ENCODE measurements around the gene COL4A1. TPM values are rescaled to one million over a fixed set of nuclear protein-coding genes. Genes with fewer than 3 reads are reported as not detected.

COL4A1 gene
- polyA plus RNA-seq, 1 experiment: 210 TPM

- CTCF ChIA-PET: interaction anchor here (0.7 kb wide), 1 partner anchor 8 kb away, joined by 3 read pairs; no protein-coding TSS in a partner anchor
- no peaks in the 10 kb centered on the region; the same call in 1 of the 2 replicates for H3K9me3 ChIP-seq (ENCODE audit: control insufficient read depth, insufficient read depth, low read length)
- H3K27ac ChIP-seq (ENCODE audit: low read depth, low read length): no peak overlapping the region
- TF ChIP-seq, protein P1, sequence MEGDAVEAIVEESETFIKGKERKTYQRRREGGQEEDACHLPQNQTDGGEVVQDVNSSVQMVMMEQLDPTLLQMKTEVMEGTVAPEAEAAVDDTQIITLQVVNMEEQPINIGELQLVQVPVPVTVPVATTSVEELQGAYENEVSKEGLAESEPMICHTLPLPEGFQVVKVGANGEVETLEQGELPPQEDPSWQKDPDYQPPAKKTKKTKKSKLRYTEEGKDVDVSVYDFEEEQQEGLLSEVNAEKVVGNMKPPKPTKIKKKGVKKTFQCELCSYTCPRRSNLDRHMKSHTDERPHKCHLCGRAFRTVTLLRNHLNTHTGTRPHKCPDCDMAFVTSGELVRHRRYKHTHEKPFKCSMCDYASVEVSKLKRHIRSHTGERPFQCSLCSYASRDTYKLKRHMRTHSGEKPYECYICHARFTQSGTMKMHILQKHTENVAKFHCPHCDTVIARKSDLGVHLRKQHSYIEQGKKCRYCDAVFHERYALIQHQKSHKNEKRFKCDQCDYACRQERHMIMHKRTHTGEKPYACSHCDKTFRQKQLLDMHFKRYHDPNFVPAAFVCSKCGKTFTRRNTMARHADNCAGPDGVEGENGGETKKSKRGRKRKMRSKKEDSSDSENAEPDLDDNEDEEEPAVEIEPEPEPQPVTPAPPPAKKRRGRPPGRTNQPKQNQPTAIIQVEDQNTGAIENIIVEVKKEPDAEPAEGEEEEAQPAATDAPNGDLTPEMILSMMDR (IDR thresholded peaks at IDR 0.05; ENCODE audit: low read depth, low read length): no peak
- POLR2A ChIA-PET: no interaction called here
- no peak overlapping the region for H3K4me3 ChIP-seq (ENCODE audit: low read depth, low read length)
- no peak for DNase-seq (ENCODE audit: low read depth, low spot score)
- no peaks in the 10 kb centered on the region for H3K27me3 ChIP-seq (ENCODE audit: control insufficient read depth, insufficient read depth, low read length)
Measured at GRCh38 chr13:110214637-110215036, 92.3 kb downstream of the COL4A1 start.

GRCh38 chr13:110213461-110214074 is 93.4 kb downstream of the COL4A1 start:
- ChIA-PET CTCF (interaction anchor here (1.1 to 1.2 kb wide), 2 partner anchors 8 to 199 kb away, joined by 3 to 4 read pairs; no protein-coding TSS in a partner anchor), POLR2A (no interaction called here)
- no peak for DNase-seq (ENCODE audit: low read depth, low spot score)
- Histone ChIP-seq H3K9me3 (ENCODE audit: control insufficient read depth, insufficient read depth, low read length) (no peaks in the 10 kb centered on the region; the same call in 1 of the 2 replicates), H3K27me3 (ENCODE audit: control insufficient read depth, insufficient read depth, low read length) (no peaks in the 10 kb centered on the region), H3K27ac (ENCODE audit: low read depth, low read length) (no peak overlapping the region), H3K4me3 (ENCODE audit: low read depth, low read length) (no peak overlapping the region)
- TF ChIP-seq, protein P1 (IDR thresholded peaks at IDR 0.05; ENCODE audit: low read depth, low read length): no peak

DNA sequence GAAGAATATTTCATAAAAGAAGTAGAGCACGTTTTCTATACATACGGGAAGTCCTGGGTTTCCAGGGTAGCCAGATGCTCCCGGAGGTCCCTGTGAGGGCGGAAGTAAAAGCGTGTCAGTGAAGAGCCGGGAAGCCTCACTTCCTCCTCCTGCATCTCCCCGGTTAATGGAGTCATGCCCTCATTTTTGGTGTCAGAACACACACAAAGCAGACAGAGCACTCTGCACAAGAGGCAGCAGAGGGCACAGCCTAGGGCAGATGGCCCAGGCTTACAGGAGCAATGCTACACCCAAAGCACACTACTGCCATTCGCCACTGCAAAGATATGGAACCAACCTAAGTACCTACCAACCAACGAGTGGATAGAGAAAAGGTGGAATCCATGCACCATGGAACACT is 94.4 kb downstream of the COL4A1 start:
- Histone ChIP-seq H3K9me3 (ENCODE audit: control insufficient read depth, insufficient read depth, low read length) (no peaks in the 10 kb centered on the region; the same call in 1 of the 2 replicates), H3K27me3 (ENCODE audit: control insufficient read depth, insufficient read depth, low read length) (no peaks in the 10 kb centered on the region), H3K4me3 (ENCODE audit: low read depth, low read length) (no peak overlapping the region), H3K27ac (ENCODE audit: low read depth, low read length) (no peak overlapping the region)
- ChIA-PET CTCF (interaction anchor here (1.1 to 1.2 kb wide), 2 partner anchors 9 to 200 kb away, joined by 3 to 4 read pairs; no protein-coding TSS in a partner anchor), POLR2A (no interaction called here)
- TF ChIP-seq, protein P1 (IDR thresholded peaks at IDR 0.05; ENCODE audit: low read depth, low read length): no peak
- DNase-seq (ENCODE audit: low read depth, low spot score): no peak

DNA sequence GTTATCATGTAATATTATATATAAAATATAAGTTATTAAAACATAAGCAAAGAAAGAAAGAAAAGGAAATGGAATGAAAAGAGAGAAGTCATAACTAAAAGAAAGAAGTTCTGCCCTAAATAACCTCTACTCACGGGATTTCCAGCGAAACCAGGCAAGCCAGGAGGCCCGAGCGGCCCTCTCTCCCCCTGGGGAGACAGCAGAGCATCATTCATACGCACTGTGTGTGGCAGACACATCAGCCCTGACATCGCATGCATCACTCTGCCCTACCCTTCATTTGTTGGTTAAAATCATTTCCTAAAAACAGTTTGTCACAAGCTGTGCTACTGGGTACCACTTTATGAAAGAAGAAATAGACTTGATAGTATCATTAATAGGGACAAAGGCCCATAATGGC is 95.2 kb downstream of the COL4A1 start:
- POLR2A ChIA-PET: no interaction called here
- no peaks in the 10 kb centered on the region; the same call in 1 of the 2 replicates for H3K9me3 ChIP-seq (ENCODE audit: control insufficient read depth, insufficient read depth, low read length)
- H3K4me3 ChIP-seq (ENCODE audit: low read depth, low read length): no peak overlapping the region
- no peak overlapping the region for H3K27ac ChIP-seq (ENCODE audit: low read depth, low read length)
- CTCF ChIA-PET: no interaction called here
- no peak for DNase-seq (ENCODE audit: low read depth, low spot score)
- H3K27me3 ChIP-seq (ENCODE audit: control insufficient read depth, insufficient read depth, low read length): no peaks in the 10 kb centered on the region
- TF ChIP-seq, protein P1 (IDR thresholded peaks at IDR 0.05; ENCODE audit: low read depth, low read length): no peak

DNA sequence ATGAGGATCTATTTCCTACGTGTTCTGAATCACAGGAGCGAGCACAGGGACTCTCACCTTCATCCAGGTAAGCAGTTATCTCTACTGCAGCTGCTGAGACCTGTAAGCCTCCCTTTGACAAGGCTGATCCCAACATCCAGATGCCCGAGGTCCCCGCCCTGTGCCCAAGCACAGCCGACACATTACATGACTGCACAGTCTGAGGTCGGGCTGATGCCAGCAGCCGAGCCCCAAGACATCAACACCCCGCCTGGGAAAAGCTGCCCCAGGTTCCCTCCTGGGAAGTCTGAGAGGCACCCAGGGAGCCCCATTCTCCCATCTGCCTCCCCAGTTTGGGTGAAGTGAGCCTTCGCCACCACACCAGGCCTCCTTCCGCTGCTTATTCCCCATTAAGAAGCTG is 95.9 kb downstream of the COL4A1 start:
- CTCF ChIA-PET: no interaction called here
- H3K27ac ChIP-seq (ENCODE audit: low read depth, low read length): no peak overlapping the region
- TF ChIP-seq, protein P1 (IDR thresholded peaks at IDR 0.05; ENCODE audit: low read depth, low read length): no peak

More for the DNA sequence above, 95.9 kb downstream of the COL4A1 start:
- DNase-seq (ENCODE audit: low read depth, low spot score): no peak
- no peak overlapping the region for H3K4me3 ChIP-seq (ENCODE audit: low read depth, low read length)
- H3K9me3 ChIP-seq (ENCODE audit: control insufficient read depth, insufficient read depth, low read length): no peaks in the 10 kb centered on the region; the same call in 1 of the 2 replicates
- POLR2A ChIA-PET: no interaction called here
- H3K27me3 ChIP-seq (ENCODE audit: control insufficient read depth, insufficient read depth, low read length): no peaks in the 10 kb centered on the region

All from AG04450 (cell line).